Measurements from ENCODE around the gene RELCH.

DNA sequence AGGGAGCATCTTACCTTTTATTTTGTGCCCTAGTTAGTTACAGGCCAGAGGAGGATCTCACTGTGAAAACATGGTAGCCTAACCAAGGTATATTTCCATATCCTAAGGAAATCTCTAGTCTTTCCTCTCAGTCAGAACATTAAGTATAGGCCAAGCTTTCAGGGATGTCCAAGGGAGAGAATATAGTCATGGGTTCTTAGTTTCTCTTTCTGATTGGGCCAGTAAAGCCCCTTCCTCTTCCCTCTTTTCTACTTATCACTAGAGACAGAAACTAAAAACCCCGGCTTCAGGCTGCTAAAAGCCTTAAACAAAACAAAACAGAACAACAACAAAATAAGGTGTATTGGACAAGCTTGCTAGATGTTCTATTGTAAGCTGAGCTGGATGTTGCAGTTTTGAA is 93.7 kb downstream of the RELCH start:
- TF ChIP-seq CTCF (IDR thresholded peaks at IDR 0.05) (no peak), POLR2A (IDR thresholded peaks at IDR 0.05) (no peak)

Data from ovary (tissue), 3 donors.